Ovary (tissue), 9 donors: ENCODE results near the gene CYP27C1. TPM values are rescaled to one million over a fixed set of nuclear protein-coding genes. Genes with fewer than 3 reads are reported as not detected.
A peak's percentile ranks its signal among the peaks of the same experiment; 100 is the strongest.
"Not testable (repeated sequence)": the region's sequence is repeated elsewhere in the genome, so short reads cannot be mapped to it uniquely, and the experiment has no call there.

Source experiments
- DNase-seq, 5 donors: peaks; one replicate each; pipeline ENCODE4 v3.0.0-alpha.2; 2019 to 2020
- H3K27ac ChIP-seq, 2 donors: fragments of 200-600 bp; one replicate each; pipeline versions ENCODE4 v1.5.1 to v1.8.0; 2019 to 2022
- H3K27me3 ChIP-seq: fragments of 200-600 bp; one replicate; pipeline ENCODE4 v1.8.0; 2022
- H3K36me3 ChIP-seq: fragments of 200-600 bp; sonication (generic); one replicate; pipeline ENCODE4 v1.5.1; 2019
- H3K4me1 ChIP-seq: one replicate; pipeline ENCODE4 v1.8.1; 2013; ENCODE audit warnings: mild to moderate bottlenecking, moderate library complexity; ENCODE audit not compliant: insufficient read depth
- H3K4me3 ChIP-seq: fragments of 200-600 bp; sonication (generic); one replicate; pipeline ENCODE4 v1.5.1; 2017
- H3K9me3 ChIP-seq, 2 donors: fragments of 200-600 bp in 1 of 2; sonication (generic) in 1 of 2; one replicate each; pipeline versions ENCODE4 v1.5.1 to v1.8.1; 2013 to 2019; ENCODE audit warnings: mild to moderate bottlenecking in 1 of 2, moderate library complexity in 1 of 2
- EP300 ChIP-seq: sonication (generic); formaldehyde crosslinking; IDR thresholded peaks from one replicate; pipeline ENCODE4 v1.6.1; 2017; ENCODE audit warnings: antibody characterized with exemption
- POLR2A ChIP-seq: fragments of 450-650 bp; IDR thresholded peaks from one replicate; pipeline ENCODE4 v1.6.1; 2017; ENCODE audit warnings: antibody characterized with exemption, mild to moderate bottlenecking, moderate library complexity
- WGBS, 3 donors: extraction: QIAGEN DNeasy Blood & Tissue Kit in 1 of 3; methylation state at CpG; one replicate each; pipeline versions ENCODE4 v1.1.5 to v1.1.7; 2013 to 2017; 5-methylcytosine and 5-hydroxymethylcytosine counted together
- intact Hi-C, 4 donors: fragments of 100-400 bp; cut with DNase I; formaldehyde crosslinking; loops; one replicate each; pipeline versions ENCODE4 v1.11.0 to v1.15.1; 2022 to 2023
- polyA plus RNA-seq, 2 donors: library from polyadenylated mRNA; stranded (reverse); fragments of 200-250 nt in 1 of 2; fragments of 350-450 nt in 1 of 2; fragmentation: Illumina TruSeq in 1 of 2; extraction: RNeasy Lipid Tissue Mini Kit (QIAGEN cat#74804) in 1 of 2; gene quantifications; one replicate each; pipeline ENCODE4 v1.2.3, GENCODE V29; 2013 to 2014
- total RNA-seq, 7 donors: library from RNA; depleted of rRNA in 2 of 7; stranded (reverse); fragments of >200 nt in 2 of 7; fragmentation: NEBNext Ultra II Directional in 3 of 7; extraction: Animal tissue kit (Norgen Biotek cat#: 25700) in 3 of 7; gene quantifications; one replicate each; pipeline versions ENCODE4 v1.1.0 to v1.2.4, GENCODE V29; 2016 to 2023
- TF ChIP-seq, protein P1 (sequence below), 3 donors: fragments of 450-650 bp in 2 of 3; fragments of 200-600 bp in 1 of 3; IDR thresholded peaks; one replicate each; pipeline versions ENCODE4 v1.5.1 to v1.8.0; 2016 to 2022; ENCODE audit warnings: antibody characterized with exemption in 3 of 3, mild to moderate bottlenecking in 1 of 3
- donor health status: DM: no; HTN: no; CAD: no; lungs with moderate emphysema.
- donor health status: DM: no; HTN: no; CAD: no.
- donor health status: Bipolar disorder and iron deficiency.
- donor health status: DM: yes; HTN: yes; CAD: no.
- donor health status: DM: no; HTN: no; CAD: no.
- donor health status: DM: yes; HTN: yes; CAD: no.

CYP27C1 gene
- total and polyA plus RNA-seq, 9 donors = 0.07 to 0.52 (median 0.17) TPM; not detected in 1

- H3K27me3 ChIP-seq = no peaks in the 10 kb centered on the region
Measured at GRCh38 chr2:127163921-127164320, 56.2 kb downstream of the CYP27C1 start.

GRCh38 chr2:127163090-127163406, 57.1 kb downstream of the CYP27C1 start:
- intact Hi-C loops = loop anchor here in 2 of 4 donors (5.0 kb wide), 2 partner anchors 91 to 96 kb away; no protein-coding TSS in a partner anchor
- H3K27me3 ChIP-seq, H3K27ac ChIP-seq, H3K4me3 ChIP-seq, H3K36me3 ChIP-seq, DNase-seq, H3K4me1 ChIP-seq, H3K9me3 ChIP-seq: not testable (repeated sequence)
- WGBS, 3 donors = 94 to 97% (median 97%) methylated on average over 7 of the region's 7 CpGs

More at GRCh38 chr2:127163921-127164320, 56.2 kb downstream of the CYP27C1 start:
- no peaks in the 10 kb centered on the region for H3K36me3 ChIP-seq
- no peak overlapping the region for H3K4me3 ChIP-seq
- no peak for DNase-seq
- H3K27ac ChIP-seq = no peak overlapping the region
- H3K9me3 ChIP-seq = no peaks in the 10 kb centered on the region
- intact Hi-C loops = loop anchor here in 2 of 4 donors (5.0 kb wide), 2 partner anchors 92 to 97 kb away; no protein-coding TSS in a partner anchor
- TF ChIP-seq, protein P1, sequence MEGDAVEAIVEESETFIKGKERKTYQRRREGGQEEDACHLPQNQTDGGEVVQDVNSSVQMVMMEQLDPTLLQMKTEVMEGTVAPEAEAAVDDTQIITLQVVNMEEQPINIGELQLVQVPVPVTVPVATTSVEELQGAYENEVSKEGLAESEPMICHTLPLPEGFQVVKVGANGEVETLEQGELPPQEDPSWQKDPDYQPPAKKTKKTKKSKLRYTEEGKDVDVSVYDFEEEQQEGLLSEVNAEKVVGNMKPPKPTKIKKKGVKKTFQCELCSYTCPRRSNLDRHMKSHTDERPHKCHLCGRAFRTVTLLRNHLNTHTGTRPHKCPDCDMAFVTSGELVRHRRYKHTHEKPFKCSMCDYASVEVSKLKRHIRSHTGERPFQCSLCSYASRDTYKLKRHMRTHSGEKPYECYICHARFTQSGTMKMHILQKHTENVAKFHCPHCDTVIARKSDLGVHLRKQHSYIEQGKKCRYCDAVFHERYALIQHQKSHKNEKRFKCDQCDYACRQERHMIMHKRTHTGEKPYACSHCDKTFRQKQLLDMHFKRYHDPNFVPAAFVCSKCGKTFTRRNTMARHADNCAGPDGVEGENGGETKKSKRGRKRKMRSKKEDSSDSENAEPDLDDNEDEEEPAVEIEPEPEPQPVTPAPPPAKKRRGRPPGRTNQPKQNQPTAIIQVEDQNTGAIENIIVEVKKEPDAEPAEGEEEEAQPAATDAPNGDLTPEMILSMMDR (IDR thresholded peaks at IDR 0.05) = no peak
- TF ChIP-seq EP300 = no peak
- no peak for TF ChIP-seq POLR2A
- no peaks in the 10 kb centered on the region for H3K4me1 ChIP-seq
- whole genome bisulfite sequencing, 3 donors = 45 to 73% (median 64%) methylated on average over 3 of the region's 3 CpGs

- Histone ChIP-seq H3K4me3 (no peak overlapping the region), H3K27ac (no peak overlapping the region), H3K27me3 (no peaks in the 10 kb centered on the region), H3K36me3 (no peaks in the 10 kb centered on the region), H3K4me1 (peaks cover under 1% of the 10 kb centered on the region), H3K9me3 (no peaks in the 10 kb centered on the region)
- no peak for DNase-seq
- 91 to 98% (median 97%) methylated on average over 7 of the region's 7 CpGs for WGBS, 3 donors
- TF ChIP-seq EP300 (no peak), POLR2A (no peak)
- TF ChIP-seq, protein P1 (IDR thresholded peaks at IDR 0.05) = no peak
- intact Hi-C loops = loop anchor here in 2 of 4 donors (5.0 kb wide), 2 partner anchors 90 to 95 kb away; no protein-coding TSS in a partner anchor
Measured at GRCh38 chr2:127162261-127163089, 57.6 kb downstream of the CYP27C1 start.

GRCh38 chr2:127161176-127162136, 58.6 kb downstream of the CYP27C1 start:
- no peaks in the 10 kb centered on the region for H3K9me3 ChIP-seq
- no peak overlapping the region for H3K4me3 ChIP-seq
- intact Hi-C loops = loop anchor here in 2 of 4 donors (5.0 kb wide), 2 partner anchors 89 to 94 kb away; no protein-coding TSS in a partner anchor
- DNase-seq = peak in 1 of 5 donors; percentile 54
- WGBS, 3 donors = 68 to 75% (median 71%) methylated on average over 12 of the region's 12 CpGs
- peaks cover 2% of the 10 kb centered on the region for H3K4me1 ChIP-seq
- H3K27ac ChIP-seq = peak overlapping the region in 1 of 2 donors; percentile 46
- TF ChIP-seq EP300 = no peak
- H3K27me3 ChIP-seq = no peaks in the 10 kb centered on the region
- H3K36me3 ChIP-seq = no peaks in the 10 kb centered on the region

GRCh38 chr2:127160676-127161075, 59.4 kb downstream of the CYP27C1 start:
- Histone ChIP-seq H3K9me3 (no peaks in the 10 kb centered on the region), H3K4me1 (peaks cover 2% of the 10 kb centered on the region), H3K36me3 (no peaks in the 10 kb centered on the region), H3K27ac (peak overlapping the region in 1 of 2 donors; percentile 46), H3K27me3 (no peaks in the 10 kb centered on the region), H3K4me3 (no peak overlapping the region)
- intact Hi-C loops = loop anchor here in 2 of 4 donors (5.0 kb wide), 2 partner anchors 88 to 93 kb away; no protein-coding TSS in a partner anchor
- DNase-seq = no peak
- TF ChIP-seq EP300 = no peak
- TF ChIP-seq, protein P1 (IDR thresholded peaks at IDR 0.05) = no peak
- TF ChIP-seq POLR2A = no peak
- 64 to 82% (median 68%) methylated on average over 3 of the region's 3 CpGs for WGBS, 3 donors
